ENCODE data around the gene KLHL29.

The KLHL29 gene

GRCh38 chr2:23757686-23758433 is 372.9 kb downstream of the KLHL29 start:
- Histone ChIP-seq H3K9ac (ENCODE audit: low read depth in 1 of 2, low read length in 2 of 2) (no peak overlapping the region), H3K4me1 (ENCODE audit: control insufficient read depth in 1 of 2, insufficient read depth in 2 of 2, low read length in 2 of 2) (peaks cover 0 to 6% of the 10 kb centered on the region in 2 donors), H3K36me3 (ENCODE audit: control insufficient read depth in 1 of 2, insufficient read depth in 2 of 2, low read length in 2 of 2) (peaks cover 12 to 27% of the 10 kb centered on the region in 2 donors), H3K27ac (ENCODE audit: low read depth, low read length) (no peak overlapping the region), H3K27me3 (ENCODE audit: control insufficient read depth in 1 of 2, insufficient read depth in 2 of 2, low read length in 2 of 2) (no peaks in the 10 kb centered on the region), H3K4me3 (ENCODE audit: low read depth in 1 of 2, low read length in 2 of 2) (no peak overlapping the region), H3K9me3 (ENCODE audit: control insufficient read depth in 1 of 2, low read length in 2 of 2) (no peaks in the 10 kb centered on the region)
